WI38 (cell line): Measurements from ENCODE around the gene NFU1.

Source experiments
- H3K4me3 ChIP-seq: 2 replicates; pipeline ENCODE4 v1.5.1; 2011; ENCODE audit warnings: low read depth, mild to moderate bottlenecking, control low read depth, low read length
- CTCF ChIP-seq: IDR thresholded peaks from 2 replicates; pipeline ENCODE4 v1.5.1; 2012; ENCODE audit warnings: low read depth, mild to moderate bottlenecking, control low read depth, low read length

Gene NFU1

GRCh38 chr2:69436938-69437750, at the start of gene NFU1:
NFU1 (minus strand) TSS chr2:69437435; CDS start chr2:69437422, 13 bp downstream.
- peak within 1 kb of the TSS; percentile 83 for H3K4me3 ChIP-seq
- peak; percentile 67 for TF ChIP-seq CTCF

GRCh38 chr2:69483696-69484095, 46.5 kb upstream of the NFU1 start:
- H3K4me3 ChIP-seq, result no peak overlapping the region
- TF ChIP-seq CTCF, result no peak

- no peak for TF ChIP-seq CTCF
- H3K4me3 ChIP-seq, result no peak overlapping the region
Observed at GRCh38 chr2:69483024-69483423, 45.8 kb upstream of the NFU1 start.

- H3K4me3 ChIP-seq, result no peak overlapping the region
- no peak for TF ChIP-seq CTCF
Observed at GRCh38 chr2:69482471-69482870, 45.2 kb upstream of the NFU1 start.

GRCh38 chr2:69481421-69481820, 44.2 kb upstream of the NFU1 start:
- no peak for TF ChIP-seq CTCF
- H3K4me3 ChIP-seq, result no peak overlapping the region

- no peak overlapping the region for H3K4me3 ChIP-seq
- TF ChIP-seq CTCF, result no peak
Observed at GRCh38 chr2:69477627-69478026, 40.4 kb upstream of the NFU1 start.

- TF ChIP-seq CTCF, result no peak
- H3K4me3 ChIP-seq, result no peak overlapping the region
Observed at GRCh38 chr2:69474688-69475087, 37.5 kb upstream of the NFU1 start.
